SH-SY5Y (cell line): Measurements from ENCODE around the gene CYB5RL.

Source experiments
- GATA2 ChIP-seq: IDR thresholded peaks from 2 replicates; pipeline ENCODE4 v1.6.1; 2011; ENCODE audit warnings: mild to moderate bottlenecking, low read depth, low read length
- GATA3 ChIP-seq: IDR thresholded peaks from 2 replicates; pipeline ENCODE4 v1.6.1; 2011; ENCODE audit warnings: low read depth, mild to moderate bottlenecking, low read length, moderate library complexity

DNA sequence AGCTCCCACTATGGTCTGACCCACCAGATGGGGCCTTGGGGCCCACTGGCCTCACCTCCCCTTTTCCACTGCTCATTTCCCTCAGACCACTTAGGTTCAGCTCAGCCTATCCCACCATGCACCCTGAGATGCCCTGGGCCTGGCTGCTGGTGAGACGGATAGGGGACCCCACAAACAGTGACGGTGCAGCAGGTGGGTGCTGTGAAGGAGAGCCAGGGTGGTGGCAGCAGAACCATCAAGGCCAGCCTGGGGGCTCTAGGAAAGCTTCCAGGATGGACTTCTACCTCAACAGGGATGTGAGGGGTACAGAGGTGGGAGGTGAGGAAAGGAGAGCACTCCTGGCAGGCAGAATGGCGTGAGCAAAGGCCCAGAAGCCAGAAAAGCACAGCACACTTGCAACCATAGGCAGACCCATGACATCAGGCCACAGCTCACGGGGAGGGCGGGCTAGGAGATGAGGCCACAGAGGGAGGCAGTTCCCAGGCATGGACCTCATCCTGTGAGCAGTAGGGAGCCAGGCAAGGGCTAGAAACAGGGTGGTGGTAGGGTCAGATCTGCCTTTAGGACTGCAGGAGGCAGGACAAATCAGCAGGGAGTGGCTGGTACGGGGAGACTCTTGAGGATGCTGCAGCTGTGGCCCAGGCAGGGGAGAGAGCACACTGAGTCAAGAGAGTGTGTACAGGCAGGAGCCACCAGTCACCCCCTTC lies 23.1 kb downstream of the CYB5RL start:
- TF ChIP-seq GATA2 (no peak), GATA3 (no peak)
